CD4-positive, alpha-beta T cell (primary cell): Measurements from ENCODE around the gene DRGX. TPM values are rescaled to one million over a fixed set of nuclear protein-coding genes. Genes with fewer than 3 reads are reported as not detected.

Source experiments
- ATAC-seq: fragments of 200-7000 bp; cut with Tn5 transposase; one replicate; pipeline ENCODE4 v1.10.0; 2022; ENCODE audit warnings: mild to moderate bottlenecking; ENCODE audit not compliant: poor library complexity
- CTCF ChIA-PET: fragments of 350-600 bp; sonication (Branson Sonifier 250); formaldehyde crosslinking; loops from one replicate; lab custom pipeline; 2021; ENCODE audit warnings: antibody characterized with exemption, inconsistent platforms; lab: Charles Lee
- POLR2A ChIA-PET: fragments of 350-600 bp; sonication (Branson Sonifier 250); formaldehyde crosslinking; loops from one replicate; lab custom pipeline; 2021; ENCODE audit warnings: antibody characterized with exemption, inconsistent platforms; lab: Charles Lee
- DNase-seq, 14 experiments: peaks; one replicate each; pipeline ENCODE4 v3.0.0-alpha.2; 2013 to 2020; ENCODE audit warnings: mixed read lengths in 2 of 14
- H3K27ac ChIP-seq, 2 donors: one replicate each; pipeline versions ENCODE4 v1.5.1 to v1.7.0; 2013; ENCODE audit warnings: low read length in 2 of 2, low read depth in 1 of 2, mild to moderate bottlenecking in 1 of 2
- H3K27me3 ChIP-seq, 2 experiments: 1 replicate in 1 of 2; 2 replicates in 1 of 2; pipeline versions ENCODE4 v1.6.1 to v1.7.0; 2013; ENCODE audit warnings: low read length in 2 of 2, control low read depth in 1 of 2, mild to moderate bottlenecking in 1 of 2, moderate library complexity in 1 of 2; ENCODE audit not compliant: insufficient read depth in 2 of 2, control insufficient read depth in 1 of 2
- H3K36me3 ChIP-seq: one replicate; pipeline ENCODE4 v1.6.1; 2013; ENCODE audit warnings: low read length, control low read depth; ENCODE audit not compliant: insufficient read depth
- H3K4me1 ChIP-seq: one replicate; pipeline ENCODE4 v1.6.1; 2013; ENCODE audit warnings: low read length, control low read depth; ENCODE audit not compliant: insufficient read depth
- H3K4me3 ChIP-seq: one replicate; pipeline ENCODE4 v1.5.1; 2013; ENCODE audit warnings: mild to moderate bottlenecking, low read length, moderate library complexity
- H3K9me3 ChIP-seq, 2 experiments: 1 replicate in 1 of 2; 2 replicates in 1 of 2; pipeline versions ENCODE4 v1.6.1 to v1.7.0; 2013; ENCODE audit warnings: low read length in 2 of 2, mild to moderate bottlenecking in 2 of 2, control low read depth in 1 of 2, moderate library complexity in 1 of 2; ENCODE audit not compliant: control insufficient read depth in 1 of 2, insufficient read depth in 1 of 2
- H3K27ac Mint-ChIP-seq: one replicate; pipeline ENCODE4 v1.8.0; 2020; ENCODE audit warnings: mixed read lengths
- H3K27me3 Mint-ChIP-seq: one replicate; pipeline ENCODE4 v1.8.0; 2021; ENCODE audit warnings: mixed read lengths
- H3K36me3 Mint-ChIP-seq: one replicate; pipeline ENCODE4 v1.8.0; 2021; ENCODE audit warnings: low read depth, mixed read lengths
- H3K4me1 Mint-ChIP-seq: one replicate; pipeline ENCODE4 v1.8.0; 2021; ENCODE audit warnings: low read depth, mixed read lengths
- H3K4me3 Mint-ChIP-seq: one replicate; pipeline ENCODE4 v1.8.0; 2020; ENCODE audit warnings: mild to moderate bottlenecking, mixed read lengths
- H3K9me3 Mint-ChIP-seq: one replicate; pipeline ENCODE4 v1.8.0; 2020; ENCODE audit warnings: mixed read lengths
- CTCF ChIP-seq: fragments of 200-600 bp; IDR thresholded peaks from one replicate; pipeline ENCODE4 v1.8.0; 2022; ENCODE audit warnings: antibody characterized with exemption, mild to moderate bottlenecking
- intact Hi-C, 2 experiments: fragments of 100-400 bp; cut with DNase I in 1 of 2; cut with micrococcal nuclease in 1 of 2; formaldehyde crosslinking; loops; one replicate each; pipeline versions ENCODE4 v1.15.1 to v1.9.0; 2023 to 2025; cut with DNase I, micrococcal nuclease
- total RNA-seq, 174 experiments: library from RNA in 2 of 174; stranded (reverse) in 2 of 174; gene quantifications; one replicate each; pipeline ENCODE4 v1.2.3 and lab custom pipeline; 2021 to 2026

Gene DRGX
- total RNA-seq, 2 experiments from 2014 or later: not detected

GRCh38 chr10:49366460-49366859 is 29.4 kb downstream of the DRGX start:
- no peak for TF ChIP-seq CTCF
- POLR2A ChIA-PET: no interaction called here
- Histone ChIP-seq H3K36me3 (no peaks in the 10 kb centered on the region), H3K9me3 (no peaks in the 10 kb centered on the region), H3K27ac (no peak overlapping the region), H3K4me3 (no peak overlapping the region), H3K27me3 (peaks cover 0 to 2% of the 10 kb centered on the region in 2 experiments), H3K4me1 (no peaks in the 10 kb centered on the region)
- CTCF ChIA-PET: no interaction called here
- Mint-ChIP-seq H3K4me3 (no peak overlapping the region), H3K4me1 (no peaks in the 10 kb centered on the region), H3K27me3 (peaks cover 5% of the 10 kb centered on the region), H3K36me3 (no peaks in the 10 kb centered on the region), H3K27ac (no peak overlapping the region), H3K9me3 (no peaks in the 10 kb centered on the region)
- intact Hi-C loops: no loop called here
- DNase-seq (no peak), ATAC-seq (no peak)

- Mint-ChIP-seq H3K27ac (no peak overlapping the region), H3K4me3 (no peak overlapping the region), H3K27me3 (peaks cover 5% of the 10 kb centered on the region), H3K9me3 (no peaks in the 10 kb centered on the region), H3K36me3 (no peaks in the 10 kb centered on the region), H3K4me1 (no peaks in the 10 kb centered on the region)
- intact Hi-C loops: no loop called here
- Histone ChIP-seq H3K27me3 (peaks cover 0 to 2% of the 10 kb centered on the region in 2 experiments), H3K27ac (no peak overlapping the region), H3K9me3 (peaks cover 0 to under 1% of the 10 kb centered on the region in 2 experiments), H3K4me1 (no peaks in the 10 kb centered on the region), H3K36me3 (no peaks in the 10 kb centered on the region), H3K4me3 (no peak overlapping the region)
- no peak for TF ChIP-seq CTCF
- no peak for ATAC-seq
- no peak for DNase-seq
- ChIA-PET POLR2A (no interaction called here), CTCF (no interaction called here)
These were observed 30.0 kb downstream of the DRGX start for GRCh38 chr10:49365675-49366415.

GRCh38 chr10:49365275-49365674 is 30.6 kb downstream of the DRGX start:
- TF ChIP-seq CTCF: no peak
- Mint-ChIP-seq H3K27ac (no peak overlapping the region), H3K36me3 (no peaks in the 10 kb centered on the region), H3K27me3 (peaks cover 5% of the 10 kb centered on the region), H3K4me3 (no peak overlapping the region), H3K9me3 (no peaks in the 10 kb centered on the region), H3K4me1 (no peaks in the 10 kb centered on the region)
- Histone ChIP-seq H3K4me1 (no peaks in the 10 kb centered on the region), H3K4me3 (no peak overlapping the region), H3K27ac (no peak overlapping the region), H3K27me3 (peaks cover 0 to 2% of the 10 kb centered on the region in 2 experiments), H3K9me3 (peaks cover 0 to 6% of the 10 kb centered on the region in 2 experiments), H3K36me3 (no peaks in the 10 kb centered on the region)
- POLR2A ChIA-PET: no interaction called here
- ATAC-seq (no peak), DNase-seq (no peak)
- CTCF ChIA-PET: no interaction called here
- intact Hi-C loops: no loop called here
